ENCODE measurements around the gene VWA3A. TPM values are rescaled to one million over a fixed set of nuclear protein-coding genes. Genes with fewer than 3 reads are reported as not detected.

VWA3A gene
- total and polyA plus RNA-seq, 2 donors (not counting 3 experiments of a cell fraction or from before 2014, with no cell fraction given): 0.12 to 0.84 TPM

DNA sequence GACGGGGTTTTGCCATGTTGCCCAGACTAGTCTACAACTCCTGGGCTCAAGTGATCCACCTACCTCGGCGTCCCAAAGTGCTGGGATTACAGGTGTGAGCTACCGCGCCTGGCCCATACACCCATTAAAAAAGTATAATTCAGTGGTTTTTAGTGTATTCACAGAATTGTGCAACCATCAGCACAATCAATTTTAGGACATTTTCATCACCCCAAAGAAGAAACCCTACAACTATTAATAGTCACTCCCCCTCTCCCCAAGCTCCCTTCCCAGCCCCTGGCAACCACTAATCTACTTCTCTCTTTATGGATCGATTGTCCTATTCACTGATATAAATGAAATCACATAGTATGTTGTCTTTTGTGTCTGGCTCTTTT, 109.9 kb downstream of the VWA3A start:
- peaks cover 5% of the 10 kb centered on the region for H3K79me2 ChIP-seq (ENCODE audit: control insufficient read depth, insufficient read depth, low read length)
- no peak overlapping the region for H3K9ac ChIP-seq (replicated peaks; ENCODE audit: extremely low read depth, insufficient read depth, low read length)
- no peaks in the 10 kb centered on the region for H3K27me3 ChIP-seq (ENCODE audit: control insufficient read depth in 2 of 2, insufficient read depth in 2 of 2, low read length in 2 of 2)
- BruUV-seq (replicated peaks): no TSS peak
- dilution Hi-C loops (cut with MboI; ENCODE audit: extremely low pct_ligation_motif_present, low sequenced_read_pairs): no loop called here
- intact Hi-C loops (cut with micrococcal nuclease): no loop called here
- H3K9me3 ChIP-seq (replicated peaks; ENCODE audit: control insufficient read depth, insufficient read depth, low read length): no peaks in the 10 kb centered on the region
- ChIA-PET CTCF (no interaction called here), POLR2A (no interaction called here)
- H3K36me3 ChIP-seq (ENCODE audit: control insufficient read depth in 2 of 2, extremely low read depth in 1 of 2, insufficient read depth in 2 of 2, low read length in 2 of 2): no peaks in the 10 kb centered on the region
- peaks cover 9% of the 10 kb centered on the region for H3K4me1 ChIP-seq (ENCODE audit: control insufficient read depth, extremely low read depth, insufficient read depth, low read length)
- no peaks in the 10 kb centered on the region for H3K9me1 ChIP-seq (replicated peaks; ENCODE audit: control insufficient read depth, extremely low read depth, insufficient read depth, low read length)
- no peak for FAIRE-seq
- H2AFZ ChIP-seq (ENCODE audit: low read depth, low read length): no peak overlapping the region
- no peaks in the 10 kb centered on the region for H4K20me1 ChIP-seq (replicated peaks; ENCODE audit: control insufficient read depth, extremely low read depth, insufficient read depth, low read length)
- H3K27ac ChIP-seq (ENCODE audit: insufficient read depth, low read depth, low read length): no peak overlapping the region
- H3K4me3 ChIP-seq (replicated peaks in 1 of 3; ENCODE audit: insufficient read depth in 1 of 3, low read depth in 1 of 3, low read length in 3 of 3): no peak overlapping the region
- no peak overlapping the region for H3K4me2 ChIP-seq (ENCODE audit: insufficient read depth, low read length)
- DNase-seq (ENCODE audit: low read depth, low spot score): no peak
- TF ChIP-seq POLR2AphosphoS5 (IDR thresholded peaks at IDR 0.05; ENCODE audit: insufficient read depth, low read depth, low read length) (no peak), MYC (IDR thresholded peaks at IDR 0.05; ENCODE audit: low read depth, low read length) (no peak)
- TF ChIP-seq, protein P1, sequence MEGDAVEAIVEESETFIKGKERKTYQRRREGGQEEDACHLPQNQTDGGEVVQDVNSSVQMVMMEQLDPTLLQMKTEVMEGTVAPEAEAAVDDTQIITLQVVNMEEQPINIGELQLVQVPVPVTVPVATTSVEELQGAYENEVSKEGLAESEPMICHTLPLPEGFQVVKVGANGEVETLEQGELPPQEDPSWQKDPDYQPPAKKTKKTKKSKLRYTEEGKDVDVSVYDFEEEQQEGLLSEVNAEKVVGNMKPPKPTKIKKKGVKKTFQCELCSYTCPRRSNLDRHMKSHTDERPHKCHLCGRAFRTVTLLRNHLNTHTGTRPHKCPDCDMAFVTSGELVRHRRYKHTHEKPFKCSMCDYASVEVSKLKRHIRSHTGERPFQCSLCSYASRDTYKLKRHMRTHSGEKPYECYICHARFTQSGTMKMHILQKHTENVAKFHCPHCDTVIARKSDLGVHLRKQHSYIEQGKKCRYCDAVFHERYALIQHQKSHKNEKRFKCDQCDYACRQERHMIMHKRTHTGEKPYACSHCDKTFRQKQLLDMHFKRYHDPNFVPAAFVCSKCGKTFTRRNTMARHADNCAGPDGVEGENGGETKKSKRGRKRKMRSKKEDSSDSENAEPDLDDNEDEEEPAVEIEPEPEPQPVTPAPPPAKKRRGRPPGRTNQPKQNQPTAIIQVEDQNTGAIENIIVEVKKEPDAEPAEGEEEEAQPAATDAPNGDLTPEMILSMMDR (IDR thresholded peaks at IDR 0.05; ENCODE audit: extremely low read depth in 1 of 2, insufficient read depth in 1 of 2, low read depth in 1 of 2, low read length in 2 of 2): no peak

DNA sequence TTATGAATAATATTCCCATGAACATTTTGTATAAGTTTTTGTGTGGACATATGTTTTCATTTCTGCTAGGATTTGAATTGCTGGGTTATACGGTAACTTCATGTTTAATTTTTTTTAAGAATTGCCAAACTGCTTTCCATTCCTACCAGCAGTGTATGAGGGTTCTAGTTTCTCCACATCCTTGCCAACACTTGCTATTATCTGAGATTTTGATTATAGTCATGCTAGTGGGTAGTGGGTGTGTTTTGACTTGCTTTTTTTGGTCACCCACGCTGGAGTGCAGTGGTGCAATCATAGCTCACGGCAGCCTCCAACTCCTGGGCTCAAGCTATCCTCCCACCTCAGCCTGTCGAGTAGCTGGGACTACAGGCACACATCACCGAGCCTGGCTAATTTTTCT, 110.8 kb downstream of the VWA3A start:
- Histone ChIP-seq H3K36me3 (ENCODE audit: control insufficient read depth in 2 of 2, extremely low read depth in 1 of 2, insufficient read depth in 2 of 2, low read length in 2 of 2) (no peaks in the 10 kb centered on the region), H3K27ac (ENCODE audit: insufficient read depth, low read depth, low read length) (no peak overlapping the region), H3K4me3 (replicated peaks in 1 of 3; ENCODE audit: insufficient read depth in 1 of 3, low read depth in 1 of 3, low read length in 3 of 3) (no peak overlapping the region), H3K9me1 (replicated peaks; ENCODE audit: control insufficient read depth, extremely low read depth, insufficient read depth, low read length) (no peaks in the 10 kb centered on the region), H3K9me3 (replicated peaks; ENCODE audit: control insufficient read depth, insufficient read depth, low read length) (no peaks in the 10 kb centered on the region), H3K27me3 (ENCODE audit: control insufficient read depth in 2 of 2, insufficient read depth in 2 of 2, low read length in 2 of 2) (no peaks in the 10 kb centered on the region), H4K20me1 (replicated peaks; ENCODE audit: control insufficient read depth, extremely low read depth, insufficient read depth, low read length) (no peaks in the 10 kb centered on the region), H3K4me1 (ENCODE audit: control insufficient read depth, extremely low read depth, insufficient read depth, low read length) (peaks cover 17% of the 10 kb centered on the region), H2AFZ (ENCODE audit: low read depth, low read length) (no peak overlapping the region), H3K4me2 (ENCODE audit: insufficient read depth, low read length) (no peak overlapping the region), H3K79me2 (ENCODE audit: control insufficient read depth, insufficient read depth, low read length) (peaks cover 13% of the 10 kb centered on the region), H3K9ac (replicated peaks; ENCODE audit: extremely low read depth, insufficient read depth, low read length) (no peak overlapping the region)
- intact Hi-C loops (cut with micrococcal nuclease): no loop called here
- dilution Hi-C loops (cut with MboI; ENCODE audit: extremely low pct_ligation_motif_present, low sequenced_read_pairs): no loop called here
- ChIA-PET POLR2A (no interaction called here), CTCF (no interaction called here)
- no TSS peak for BruUV-seq (replicated peaks)
- TF ChIP-seq, protein P2, sequence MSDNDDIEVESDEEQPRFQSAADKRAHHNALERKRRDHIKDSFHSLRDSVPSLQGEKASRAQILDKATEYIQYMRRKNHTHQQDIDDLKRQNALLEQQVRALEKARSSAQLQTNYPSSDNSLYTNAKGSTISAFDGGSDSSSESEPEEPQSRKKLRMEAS (IDR thresholded peaks at IDR 0.05; ENCODE audit: insufficient read depth, insufficient read length): no peak
- no peak for TF ChIP-seq GATA2 (IDR thresholded peaks at IDR 0.05; ENCODE audit: insufficient read depth, insufficient read length, low read depth, low read length)
- FAIRE-seq (no peak), DNase-seq (ENCODE audit: low read depth, low spot score) (no peak)

Measured in endothelial cell of umbilical vein (primary cell).